ENCODE data around the gene NLGN4X. TPM values are rescaled to one million over a fixed set of nuclear protein-coding genes. Genes with fewer than 3 reads are reported as not detected.

The NLGN4X gene
- total and polyA plus RNA-seq, 2 donors (not counting 3 experiments of a cell fraction or from before 2014, with no cell fraction given), result 0.03 TPM; not detected in 1

- no peak overlapping the region for H3K4me2 ChIP-seq (ENCODE audit: insufficient read depth, low read length)
- H3K36me3 ChIP-seq (ENCODE audit: control insufficient read depth in 2 of 2, extremely low read depth in 1 of 2, insufficient read depth in 2 of 2, low read length in 2 of 2), result no peaks in the 10 kb centered on the region
- no peaks in the 10 kb centered on the region for H3K27me3 ChIP-seq (ENCODE audit: control insufficient read depth in 2 of 2, insufficient read depth in 2 of 2, low read length in 2 of 2)
- no peaks in the 10 kb centered on the region for H3K9me3 ChIP-seq (replicated peaks; ENCODE audit: control insufficient read depth, insufficient read depth, low read length)
- no peaks in the 10 kb centered on the region for H3K9me1 ChIP-seq (replicated peaks; ENCODE audit: control insufficient read depth, extremely low read depth, insufficient read depth, low read length)
- intact Hi-C loops (cut with micrococcal nuclease) (no loop called here), dilution Hi-C loops (cut with MboI; ENCODE audit: extremely low pct_ligation_motif_present, low sequenced_read_pairs) (no loop called here)
- H3K4me3 ChIP-seq (replicated peaks in 1 of 3; ENCODE audit: insufficient read depth in 1 of 3, low read depth in 1 of 3, low read length in 3 of 3), result no peak overlapping the region
- no peaks in the 10 kb centered on the region for H4K20me1 ChIP-seq (replicated peaks; ENCODE audit: control insufficient read depth, extremely low read depth, insufficient read depth, low read length)
- no peak overlapping the region for H3K9ac ChIP-seq (replicated peaks; ENCODE audit: extremely low read depth, insufficient read depth, low read length)
- no peaks in the 10 kb centered on the region for H3K4me1 ChIP-seq (ENCODE audit: control insufficient read depth, extremely low read depth, insufficient read depth, low read length)
- POLR2A ChIA-PET, result no interaction called here
- CTCF ChIA-PET, result no interaction called here
- FAIRE-seq, result no peak
- no peaks in the 10 kb centered on the region for H3K79me2 ChIP-seq (ENCODE audit: control insufficient read depth, insufficient read depth, low read length)
- no peak for DNase-seq (ENCODE audit: low read depth, low spot score)
- no peak overlapping the region for H2AFZ ChIP-seq (ENCODE audit: low read depth, low read length)
- TF ChIP-seq CTCF (IDR thresholded peaks at IDR 0.05; ENCODE audit: extremely low read depth in 1 of 2, insufficient read depth in 1 of 2, low read depth in 1 of 2, low read length in 2 of 2) (no peak), MAX (IDR thresholded peaks at IDR 0.05; ENCODE audit: insufficient read depth, insufficient read length) (no peak), FOS (IDR thresholded peaks at IDR 0.05; ENCODE audit: borderline replicate concordance, insufficient read depth, low read length) (no peak), EZH2 (IDR thresholded peaks at IDR 0.05; ENCODE audit: borderline replicate concordance, low read depth, low read length, severe bottlenecking) (no peak), POLR2A (IDR thresholded peaks at IDR 0.05; ENCODE audit: low read depth, low read length) (no peak), GATA2 (IDR thresholded peaks at IDR 0.05; ENCODE audit: insufficient read depth, insufficient read length, low read depth, low read length) (no peak), MYC (IDR thresholded peaks at IDR 0.05; ENCODE audit: low read depth, low read length) (no peak), JUN (IDR thresholded peaks at IDR 0.05; ENCODE audit: borderline replicate concordance, insufficient read depth, insufficient read length, low read depth) (no peak), POLR2AphosphoS5 (IDR thresholded peaks at IDR 0.05; ENCODE audit: insufficient read depth, low read depth, low read length) (no peak)
- H3K27ac ChIP-seq (ENCODE audit: insufficient read depth, low read depth, low read length), result no peak overlapping the region
- BruUV-seq (replicated peaks), result no TSS peak
These were observed 94.4 kb downstream of the NLGN4X start for GRCh38 chrX:6134255-6134654.

Measured in endothelial cell of umbilical vein (primary cell).